AG20443 (cell line): ENCODE results near the gene DUSP10.

Experiments used
- DNase-seq: peaks from one replicate; pipeline ENCODE4 v3.0.0; 2012; ENCODE audit warnings: low spot score, mixed read lengths

DUSP10 gene

GRCh38 chr1:221712776-221713431 lies 29.0 kb downstream of the DUSP10 start:
- DNase-seq, result no peak

GRCh38 chr1:221712198-221712684 lies 29.6 kb downstream of the DUSP10 start:
- DNase-seq, result peak; percentile 52

- no peak for DNase-seq
Measured at GRCh38 chr1:221711656-221712055, 30.2 kb downstream of the DUSP10 start.

- DNase-seq, result no peak
Measured at GRCh38 chr1:221711063-221711577, 30.8 kb downstream of the DUSP10 start.

GRCh38 chr1:221709854-221710253 lies 32.0 kb downstream of the DUSP10 start:
- DNase-seq, result no peak

GRCh38 chr1:221708987-221709386 lies 32.9 kb downstream of the DUSP10 start:
- DNase-seq, result peak; percentile 30

GRCh38 chr1:221708076-221708571 lies 33.8 kb downstream of the DUSP10 start:
- no peak for DNase-seq

- DNase-seq, result no peak
Measured at GRCh38 chr1:221706876-221707582, 34.9 kb downstream of the DUSP10 start.

GRCh38 chr1:221706191-221706590 lies 35.7 kb downstream of the DUSP10 start:
- DNase-seq, result no peak

- DNase-seq, result peak; percentile 31
Measured at GRCh38 chr1:221704306-221704705, 37.6 kb downstream of the DUSP10 start.

GRCh38 chr1:221701570-221702186 lies 40.2 kb downstream of the DUSP10 start:
- DNase-seq, result no peak

GRCh38 chr1:221700948-221701347 lies 40.9 kb downstream of the DUSP10 start:
- DNase-seq, result no peak

- DNase-seq, result no peak
Measured at GRCh38 chr1:221700536-221700935, 41.4 kb downstream of the DUSP10 start.

- DNase-seq, result no peak
Measured at GRCh38 chr1:221699978-221700519, 41.8 kb downstream of the DUSP10 start.

GRCh38 chr1:221699577-221699976 lies 42.3 kb downstream of the DUSP10 start:
- DNase-seq, result peak; percentile 54

GRCh38 chr1:221698579-221699349 lies 43.1 kb downstream of the DUSP10 start:
- DNase-seq, result no peak

GRCh38 chr1:221697923-221698425 lies 43.9 kb downstream of the DUSP10 start:
- no peak for DNase-seq

GRCh38 chr1:221696718-221697461 lies 45.0 kb downstream of the DUSP10 start:
- DNase-seq, result no peak

- no peak for DNase-seq
Measured at GRCh38 chr1:221696027-221696426, 45.9 kb downstream of the DUSP10 start.

- DNase-seq, result no peak
Measured at GRCh38 chr1:221695301-221695700, 46.6 kb downstream of the DUSP10 start.

- no peak for DNase-seq
Measured at GRCh38 chr1:221694109-221694508, 47.8 kb downstream of the DUSP10 start.
